ENCODE results near the gene PLK3.
"Not testable (repeated sequence)": the region's sequence is repeated elsewhere in the genome, so short reads cannot be mapped to it uniquely, and the experiment has no call there.

PLK3 gene

GRCh38 chr1:44822981-44823451, 22.8 kb downstream of the PLK3 start:
- Histone ChIP-seq H3K9me3 (ENCODE audit: low read length) (no peaks in the 10 kb centered on the region), H3K27me3 (ENCODE audit: insufficient read depth, low read length) (peaks cover 10% of the 10 kb centered on the region; the same call in 1 of the 2 replicates), H3K36me3 (ENCODE audit: insufficient read depth, low read length) (no peaks in the 10 kb centered on the region), H3K79me2 (ENCODE audit: insufficient read depth, low read length) (no peaks in the 10 kb centered on the region), H3K9ac (ENCODE audit: low read length) (no peak overlapping the region), H3K4me1 (ENCODE audit: insufficient read depth, low read length, severe bottlenecking) (peaks cover 26% of the 10 kb centered on the region), H3K4me3 (ENCODE audit: low read depth, low read length, poor library complexity, severe bottlenecking) (no peak overlapping the region), H3K9me2 (ENCODE audit: low read depth, low read length) (no peaks in the 10 kb centered on the region), H2AFZ (ENCODE audit: low read length) (no peak overlapping the region), H3F3A (ENCODE audit: insufficient read depth, low read length) (no peaks in the 10 kb centered on the region), H3K4me2 (ENCODE audit: low read length) (no peak overlapping the region), H3K27ac (ENCODE audit: low read depth, low read length, poor library complexity, severe bottlenecking) (no peak overlapping the region), H4K20me1 (ENCODE audit: insufficient read depth, low read length) (no peaks in the 10 kb centered on the region)
- TF ChIP-seq CTCF (IDR thresholded peaks at IDR 0.05; ENCODE audit: low read length): no peak
- TF ChIP-seq EZH2 (IDR thresholded peaks at IDR 0.05; ENCODE audit: borderline replicate concordance, low read length): no peak

DNA sequence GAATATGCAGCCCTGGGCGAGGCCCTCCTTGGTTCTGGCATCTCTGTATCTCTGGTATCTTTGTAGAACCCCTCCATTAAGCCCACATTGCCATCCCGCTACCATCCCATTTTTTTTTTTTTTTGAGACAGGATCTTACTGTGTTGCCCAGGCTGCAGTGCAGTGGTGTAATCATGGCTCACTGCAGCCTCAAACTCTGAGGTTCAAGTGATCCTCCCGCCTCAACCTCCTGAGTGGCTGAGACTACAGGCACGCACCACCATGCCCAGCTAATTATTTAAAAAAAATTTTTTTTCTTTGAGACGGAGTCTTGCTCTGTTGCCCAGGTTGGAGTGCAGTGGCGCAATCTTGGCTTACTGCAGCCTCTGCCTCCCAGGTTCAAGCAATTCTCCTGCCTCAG, 24.2 kb downstream of the PLK3 start:
- not testable (repeated sequence) for H3K9me3 ChIP-seq (ENCODE audit: low read length); H3K27me3 ChIP-seq (ENCODE audit: insufficient read depth, low read length); H3K9me2 ChIP-seq (ENCODE audit: low read depth, low read length); H2AFZ ChIP-seq (ENCODE audit: low read length); H3F3A ChIP-seq (ENCODE audit: insufficient read depth, low read length); H3K4me3 ChIP-seq (ENCODE audit: low read depth, low read length, poor library complexity, severe bottlenecking); H3K9ac ChIP-seq (ENCODE audit: low read length); H3K27ac ChIP-seq (ENCODE audit: low read depth, low read length, poor library complexity, severe bottlenecking); H4K20me1 ChIP-seq (ENCODE audit: insufficient read depth, low read length); H3K36me3 ChIP-seq (ENCODE audit: insufficient read depth, low read length); H3K4me2 ChIP-seq (ENCODE audit: low read length); H3K79me2 ChIP-seq (ENCODE audit: insufficient read depth, low read length)
- H3K4me1 ChIP-seq (ENCODE audit: insufficient read depth, low read length, severe bottlenecking): peaks cover 18% of the 10 kb centered on the region

GRCh38 chr1:44826375-44827196, 26.4 kb downstream of the PLK3 start:
- TF ChIP-seq CTCF (IDR thresholded peaks at IDR 0.05; ENCODE audit: low read length): no peak
- H2AFZ ChIP-seq (ENCODE audit: low read length): no peak overlapping the region
- H3K79me2 ChIP-seq (ENCODE audit: insufficient read depth, low read length): no peaks in the 10 kb centered on the region

More at GRCh38 chr1:44826375-44827196, 26.4 kb downstream of the PLK3 start:
- peaks cover 10% of the 10 kb centered on the region; the same call in 1 of the 2 replicates for H3K27me3 ChIP-seq (ENCODE audit: insufficient read depth, low read length)
- no peaks in the 10 kb centered on the region; the same call in 1 of the 2 replicates for H3K36me3 ChIP-seq (ENCODE audit: insufficient read depth, low read length)
- no peaks in the 10 kb centered on the region for H3F3A ChIP-seq (ENCODE audit: insufficient read depth, low read length)
- no peak overlapping the region for H3K9ac ChIP-seq (ENCODE audit: low read length)
- H3K27ac ChIP-seq (ENCODE audit: low read depth, low read length, poor library complexity, severe bottlenecking): no peak overlapping the region
- H3K4me1 ChIP-seq (ENCODE audit: insufficient read depth, low read length, severe bottlenecking): peaks cover 8% of the 10 kb centered on the region
- no peaks in the 10 kb centered on the region for H4K20me1 ChIP-seq (ENCODE audit: insufficient read depth, low read length)
- H3K4me3 ChIP-seq (ENCODE audit: low read depth, low read length, poor library complexity, severe bottlenecking): no peak overlapping the region
- H3K4me2 ChIP-seq (ENCODE audit: low read length): no peak overlapping the region
- H3K9me3 ChIP-seq (ENCODE audit: low read length): no peaks in the 10 kb centered on the region
- H3K9me2 ChIP-seq (ENCODE audit: low read depth, low read length): no peaks in the 10 kb centered on the region
